NB4 (cell line): ENCODE results near the gene ANKH.
"Not testable (repeated sequence)": the region's sequence is repeated elsewhere in the genome, so short reads cannot be mapped to it uniquely, and the experiment has no call there.

Source experiments
- DNase-seq: peaks from one replicate; pipeline ENCODE4 v3.0.0; 2010; ENCODE audit warnings: low read depth
- H3K4me3 ChIP-seq: one replicate; pipeline ENCODE4 v1.5.1; 2011; ENCODE audit warnings: mild to moderate bottlenecking, low read depth, low read length, moderate library complexity
- MYC ChIP-seq: IDR thresholded peaks from 2 replicates; pipeline ENCODE4 v1.6.1; 2011; ENCODE audit warnings: low read depth, low read length
- POLR2A ChIP-seq: IDR thresholded peaks from 2 replicates; pipeline ENCODE4 v1.6.1; 2011; ENCODE audit warnings: mild to moderate bottlenecking; ENCODE audit not compliant: insufficient read length; ENCODE audit errors: extremely low read depth
- TF ChIP-seq, protein P1 (sequence below): IDR thresholded peaks from 2 replicates; pipeline ENCODE4 v1.6.1; 2011; ENCODE audit warnings: low read depth, low read length
- TF ChIP-seq, protein P2 (sequence below): IDR thresholded peaks from one replicate; pipeline ENCODE4 v1.5.1; 2012; ENCODE audit warnings: low read depth, low read length

ANKH gene

DNA sequence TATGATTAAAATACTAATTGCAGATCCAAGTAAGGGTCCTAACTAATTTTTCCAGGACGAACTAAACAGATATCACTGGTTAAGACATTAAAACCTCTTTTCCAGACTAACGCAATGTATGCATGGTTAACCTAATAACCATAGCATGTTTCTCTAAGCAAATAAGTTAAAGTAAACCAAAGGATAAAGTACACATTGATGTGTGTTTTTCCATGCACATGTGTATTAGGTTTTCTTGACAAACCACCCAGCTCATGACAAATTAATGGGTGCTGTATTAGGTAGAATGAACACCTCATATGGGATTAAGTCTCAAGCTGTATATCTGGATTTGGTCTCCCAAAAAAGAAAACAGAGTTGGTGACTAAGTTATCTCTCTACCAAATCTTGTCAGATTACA lies 45.6 kb downstream of the ANKH start:
- H3K4me3 ChIP-seq, result no peak overlapping the region
- no peak for DNase-seq
- TF ChIP-seq MYC (no peak), POLR2A (no peak)
- TF ChIP-seq, protein P1, sequence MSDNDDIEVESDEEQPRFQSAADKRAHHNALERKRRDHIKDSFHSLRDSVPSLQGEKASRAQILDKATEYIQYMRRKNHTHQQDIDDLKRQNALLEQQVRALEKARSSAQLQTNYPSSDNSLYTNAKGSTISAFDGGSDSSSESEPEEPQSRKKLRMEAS, result no peak
- TF ChIP-seq, protein P2, sequence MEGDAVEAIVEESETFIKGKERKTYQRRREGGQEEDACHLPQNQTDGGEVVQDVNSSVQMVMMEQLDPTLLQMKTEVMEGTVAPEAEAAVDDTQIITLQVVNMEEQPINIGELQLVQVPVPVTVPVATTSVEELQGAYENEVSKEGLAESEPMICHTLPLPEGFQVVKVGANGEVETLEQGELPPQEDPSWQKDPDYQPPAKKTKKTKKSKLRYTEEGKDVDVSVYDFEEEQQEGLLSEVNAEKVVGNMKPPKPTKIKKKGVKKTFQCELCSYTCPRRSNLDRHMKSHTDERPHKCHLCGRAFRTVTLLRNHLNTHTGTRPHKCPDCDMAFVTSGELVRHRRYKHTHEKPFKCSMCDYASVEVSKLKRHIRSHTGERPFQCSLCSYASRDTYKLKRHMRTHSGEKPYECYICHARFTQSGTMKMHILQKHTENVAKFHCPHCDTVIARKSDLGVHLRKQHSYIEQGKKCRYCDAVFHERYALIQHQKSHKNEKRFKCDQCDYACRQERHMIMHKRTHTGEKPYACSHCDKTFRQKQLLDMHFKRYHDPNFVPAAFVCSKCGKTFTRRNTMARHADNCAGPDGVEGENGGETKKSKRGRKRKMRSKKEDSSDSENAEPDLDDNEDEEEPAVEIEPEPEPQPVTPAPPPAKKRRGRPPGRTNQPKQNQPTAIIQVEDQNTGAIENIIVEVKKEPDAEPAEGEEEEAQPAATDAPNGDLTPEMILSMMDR, result no peak

DNA sequence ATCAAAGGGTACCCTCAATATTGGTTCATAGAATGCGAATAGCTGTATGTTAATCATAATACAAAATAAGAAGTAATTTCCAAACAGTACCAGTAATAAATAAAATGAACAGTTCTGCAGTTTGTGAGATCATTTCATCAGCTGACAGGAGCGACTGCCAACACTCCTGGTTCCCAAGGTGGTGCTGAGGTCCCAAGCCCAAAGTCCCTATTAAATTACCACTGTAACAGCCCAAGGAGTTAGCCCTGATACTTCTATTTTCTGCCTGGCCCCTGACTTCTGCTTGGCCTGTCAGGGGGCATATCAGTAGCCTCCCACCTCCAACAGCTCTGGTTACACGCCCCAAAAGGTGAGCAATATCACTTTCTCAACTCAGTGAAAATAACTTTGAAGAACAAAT lies 47.1 kb downstream of the ANKH start:
- H3K4me3 ChIP-seq, result no peak overlapping the region
- DNase-seq, result no peak
- no peak for TF ChIP-seq MYC
- no peak for TF ChIP-seq POLR2A
- TF ChIP-seq, protein P1, result no peak
- TF ChIP-seq, protein P2, result no peak

DNA sequence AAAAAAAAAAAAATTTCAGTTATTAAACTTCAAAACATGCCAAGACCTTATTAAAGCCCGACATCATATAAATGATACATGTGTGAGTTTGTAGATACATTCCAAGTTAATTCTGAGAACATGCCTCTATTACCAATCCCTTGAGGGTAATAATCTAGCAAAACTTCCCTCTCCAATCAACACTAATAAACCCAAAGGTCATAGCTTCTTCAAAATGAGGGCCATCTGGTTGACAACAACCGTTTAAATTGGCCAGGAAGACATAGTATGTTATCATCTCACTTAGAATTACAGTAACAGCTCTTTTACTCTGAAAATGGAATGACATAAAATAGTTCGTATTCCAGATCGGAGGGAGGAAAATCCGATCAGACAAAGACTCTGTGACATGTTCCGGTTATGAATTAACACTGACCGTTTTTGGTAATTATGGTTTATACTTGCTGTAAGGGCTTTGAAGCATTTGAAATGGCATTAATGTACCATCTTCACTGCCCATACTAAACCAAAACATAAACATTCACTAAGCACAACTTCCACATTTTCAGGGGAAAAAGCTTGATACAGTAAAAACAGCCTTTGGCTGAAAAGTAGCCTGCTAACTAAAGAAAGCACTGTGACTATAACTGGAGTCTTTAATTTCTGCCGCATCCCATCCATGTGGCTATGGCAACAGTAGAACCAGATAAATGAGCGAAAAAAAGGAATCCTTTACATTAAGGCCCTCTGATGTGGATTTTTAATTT lies 50.3 kb downstream of the ANKH start:
- TF ChIP-seq MYC, result no peak
- TF ChIP-seq POLR2A, result no peak
- TF ChIP-seq, protein P2, result no peak
- TF ChIP-seq, protein P1, result no peak
- no peak overlapping the region for H3K4me3 ChIP-seq
- no peak for DNase-seq

DNA sequence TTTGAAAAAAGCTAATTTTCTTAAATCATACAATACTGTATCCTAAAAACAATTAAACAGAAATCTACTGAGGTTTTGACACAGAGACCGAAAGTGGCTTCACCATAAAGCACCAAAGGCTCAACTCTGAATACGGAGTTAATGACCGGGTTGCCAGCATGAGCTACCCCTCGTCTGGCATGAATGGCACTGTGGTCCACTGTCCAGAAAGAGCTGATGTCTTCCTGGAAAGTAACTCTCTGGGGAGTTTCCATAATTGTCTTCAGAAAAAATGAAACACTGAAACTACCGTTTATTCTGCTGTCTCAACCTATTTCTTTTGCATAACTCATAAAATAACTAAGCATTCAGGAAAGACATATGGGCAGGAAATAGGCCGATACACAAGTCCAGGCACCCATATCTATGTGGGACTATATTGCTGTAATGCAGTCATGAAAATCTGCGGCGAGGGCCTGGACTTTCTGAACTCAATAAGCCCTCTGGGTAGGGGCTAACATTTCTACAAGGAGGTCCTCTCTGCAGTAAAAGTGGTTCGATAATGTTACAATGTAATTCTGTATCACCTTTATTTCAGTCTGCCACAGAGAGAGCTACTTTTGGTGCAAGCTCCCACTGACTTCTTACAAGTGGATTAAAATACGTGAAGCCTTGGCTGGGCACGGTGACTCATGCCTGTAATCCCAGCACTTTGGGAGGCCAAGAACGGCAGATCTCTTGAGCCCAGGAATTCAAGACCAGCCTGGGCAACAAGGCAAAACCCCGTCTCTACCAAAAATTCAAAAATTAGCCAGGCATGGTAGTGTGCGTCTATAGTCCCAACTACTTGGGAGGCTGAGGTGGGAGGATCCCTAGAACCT lies 52.4 kb downstream of the ANKH start:
- H3K4me3 ChIP-seq, result no peak overlapping the region
- TF ChIP-seq, protein P2, result no peak
- DNase-seq, result no peak

DNA sequence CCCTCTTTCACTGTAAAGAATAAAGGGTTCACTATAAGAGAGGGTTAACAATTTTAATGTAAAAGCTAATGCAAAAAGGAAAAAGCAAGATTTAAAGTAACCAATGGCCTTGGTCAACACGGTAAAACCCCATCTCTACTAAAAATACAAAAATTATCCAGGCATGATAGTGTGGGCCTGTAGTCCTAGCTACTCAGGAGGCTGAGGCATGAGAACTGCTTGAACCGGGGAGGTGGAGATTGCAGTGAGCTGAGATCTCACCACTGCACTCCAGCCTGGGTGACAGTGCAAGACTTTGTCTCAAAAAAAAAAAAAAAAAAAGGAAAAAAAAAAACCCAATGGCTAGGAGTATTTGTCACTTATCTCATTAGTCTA lies 53.8 kb downstream of the ANKH start:
- H3K4me3 ChIP-seq, DNase-seq: not testable (repeated sequence)

DNA sequence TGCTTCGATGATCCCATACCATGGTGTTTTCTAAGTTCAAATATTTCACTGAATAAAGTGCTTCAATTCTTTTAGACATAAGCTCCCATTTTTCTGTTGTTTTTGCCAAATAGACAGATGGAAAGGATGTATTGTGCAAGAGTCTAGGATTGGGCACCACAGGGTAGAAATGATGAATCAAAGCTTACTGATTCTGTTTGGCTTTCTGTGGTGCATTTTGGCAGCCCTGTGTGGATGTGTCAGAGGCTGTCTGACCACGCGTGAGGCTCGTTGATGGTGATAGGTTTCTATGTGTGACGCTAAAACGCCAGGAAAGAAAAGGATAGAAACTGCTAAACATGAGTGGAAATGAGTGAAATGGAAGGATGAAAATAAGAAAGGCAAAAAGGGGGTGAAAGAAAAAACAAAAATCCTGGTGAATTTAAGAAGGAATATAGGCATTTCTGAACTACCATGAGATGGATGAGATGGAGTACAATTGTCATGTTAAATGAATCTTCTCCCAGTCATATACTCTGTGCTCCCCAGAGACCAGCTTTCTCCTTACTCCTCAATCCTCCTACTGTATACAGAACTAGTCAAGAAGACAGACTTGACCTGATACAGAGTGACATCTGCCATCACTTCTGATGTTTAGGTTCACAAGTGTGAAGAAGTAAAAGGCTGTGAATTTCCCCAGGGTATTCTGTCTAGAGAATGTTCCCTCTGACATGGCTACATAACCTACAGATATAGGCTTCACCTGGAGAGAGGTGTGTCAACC lies 54.4 kb downstream of the ANKH start:
- TF ChIP-seq MYC (no peak), POLR2A (no peak)
- TF ChIP-seq, protein P2, result no peak
- TF ChIP-seq, protein P1, result no peak
- no peak overlapping the region for H3K4me3 ChIP-seq
- DNase-seq, result no peak
